COLO668 (cell line): ENCODE data around the gene IGSF21.
"Not testable (repeated sequence)": the region's sequence is repeated elsewhere in the genome, so short reads cannot be mapped to it uniquely, and the experiment has no call there.

Source experiments
- DNase-seq: peaks from one replicate; lab custom pipeline; 2025; ENCODE audit not compliant: unreplicated experiment; lab: John Stamatoyannopoulos, UW

Gene IGSF21

DNA sequence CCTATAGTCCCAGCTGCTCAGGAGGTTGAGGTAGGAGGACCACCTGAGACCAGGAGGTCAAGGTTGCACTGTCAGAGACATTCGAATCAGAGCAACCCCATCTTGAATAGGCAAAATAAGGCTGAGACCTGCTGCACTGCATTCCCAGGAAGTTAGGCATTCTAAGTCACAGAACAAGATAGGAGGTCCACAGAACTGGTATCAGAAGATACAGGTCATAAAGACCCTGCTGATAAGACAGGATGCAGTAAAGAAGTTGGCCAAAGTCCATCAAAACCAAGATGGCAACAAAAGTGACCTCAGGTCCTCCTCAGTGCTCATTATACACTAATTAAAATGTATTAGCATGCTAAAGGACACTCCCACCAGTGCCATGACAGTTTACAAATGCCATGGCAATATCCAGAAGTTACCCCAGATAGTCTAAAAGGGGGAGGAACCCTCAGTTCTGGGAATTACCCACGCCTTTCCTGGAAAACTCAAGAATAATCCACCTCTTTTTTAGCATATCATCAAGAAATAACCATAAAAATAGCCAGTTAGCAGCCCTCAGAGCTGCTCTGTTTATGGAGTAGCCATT, 307.9 kb downstream of the IGSF21 start:
- DNase-seq, result no peak

- DNase-seq, result not testable (repeated sequence)
These were observed 308.5 kb downstream of the IGSF21 start for GRCh38 chr1:18416126-18416525.

GRCh38 chr1:18417316-18418269, 310.0 kb downstream of the IGSF21 start:
- DNase-seq, result no peak

DNA sequence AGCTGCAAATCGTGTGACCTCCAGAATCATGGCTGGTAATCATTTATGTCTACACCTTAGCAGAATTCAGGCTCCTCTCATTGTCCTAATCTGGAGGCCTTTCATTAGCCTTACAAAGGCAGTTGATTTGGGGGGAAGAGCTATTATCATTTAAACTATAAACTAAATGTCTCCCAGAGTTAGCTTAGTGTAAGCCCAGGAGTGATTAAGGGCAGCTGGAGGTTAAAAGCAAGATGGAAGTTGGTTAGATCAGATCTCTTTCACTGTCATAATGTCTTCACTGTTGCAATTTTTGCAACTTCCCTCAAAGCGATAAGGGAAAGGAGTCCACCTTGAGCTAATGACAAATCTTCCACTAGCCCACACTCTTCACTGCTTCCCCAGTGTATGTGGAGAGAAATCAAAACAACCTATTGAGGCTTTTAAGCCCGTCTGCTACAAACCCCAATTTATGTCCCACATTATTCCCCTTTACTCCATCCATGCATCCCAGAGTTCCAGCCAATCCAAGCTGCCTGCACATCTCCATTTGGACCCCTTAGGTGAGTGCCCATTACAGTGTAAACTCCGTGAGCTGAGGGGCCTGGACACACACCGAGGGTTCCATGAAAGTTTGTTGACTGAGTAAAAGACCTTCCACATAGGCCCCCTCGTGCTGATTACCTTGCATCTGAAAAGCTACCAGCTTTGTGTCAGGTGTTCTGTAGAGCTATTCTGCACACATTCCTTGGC, 311.7 kb downstream of the IGSF21 start:
- DNase-seq, result no peak

- no peak for DNase-seq
These were observed 312.2 kb downstream of the IGSF21 start for GRCh38 chr1:18419845-18420184.

GRCh38 chr1:18422076-18422777, 314.6 kb downstream of the IGSF21 start:
- no peak for DNase-seq

DNA sequence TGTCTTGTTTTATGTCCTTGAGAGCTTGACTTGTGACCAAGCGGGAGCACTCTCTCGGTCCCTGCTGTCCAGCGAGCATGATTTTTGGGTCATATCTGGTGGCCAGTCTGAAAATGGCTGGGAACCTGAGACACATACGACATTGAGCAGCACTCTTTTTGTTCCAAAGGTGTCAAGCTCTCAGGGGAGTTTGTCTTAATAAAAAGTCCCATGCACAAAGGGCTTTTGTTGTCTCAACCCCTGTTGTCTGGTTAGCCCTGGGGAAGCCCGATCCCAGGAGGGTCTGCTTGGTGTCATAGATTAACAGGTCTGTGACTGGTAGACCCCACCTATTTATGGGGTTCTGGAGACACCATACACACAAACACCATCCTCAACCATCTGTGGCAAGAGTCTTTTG, 315.4 kb downstream of the IGSF21 start:
- no peak for DNase-seq

- DNase-seq, result no peak
These were observed 319.0 kb downstream of the IGSF21 start for GRCh38 chr1:18426580-18426979.
